Measurements from ENCODE around the gene WDR48.

Gene WDR48

GRCh38 chr3:39103324-39103693 lies 51.5 kb downstream of the WDR48 start:
- DNase-seq: no peak

GRCh38 chr3:39103791-39104552 lies 52.2 kb downstream of the WDR48 start:
- no peak for DNase-seq

- DNase-seq: no peak
Observed at GRCh38 chr3:39104961-39105686, 53.3 kb downstream of the WDR48 start.

- no peak for DNase-seq
Observed at GRCh38 chr3:39105687-39106063, 53.9 kb downstream of the WDR48 start.

- DNase-seq: no peak
Observed at GRCh38 chr3:39106281-39106811, 54.5 kb downstream of the WDR48 start.

GRCh38 chr3:39106851-39107387 lies 55.1 kb downstream of the WDR48 start:
- no peak for DNase-seq

GRCh38 chr3:39107388-39108199 lies 55.8 kb downstream of the WDR48 start, which contains the start of the genes GORASP1 and TTC21A:
GORASP1 (minus strand) TSS chr3:39107627; CDS start chr3:39107541, 86 bp downstream.
TTC21A (plus strand) TSS chr3:39107680; CDS start chr3:39107838, 158 bp downstream.
- peak; percentile 39 for DNase-seq

GRCh38 chr3:39108200-39108710 lies 56.4 kb downstream of the WDR48 start:
- DNase-seq: no peak

- DNase-seq: no peak
Observed at GRCh38 chr3:39109086-39109485, 57.3 kb downstream of the WDR48 start.

- no peak for DNase-seq
Observed at GRCh38 chr3:39110041-39110639, 58.3 kb downstream of the WDR48 start.

GRCh38 chr3:39112113-39112512 lies 60.3 kb downstream of the WDR48 start:
- no peak for DNase-seq

- DNase-seq: no peak
Observed at GRCh38 chr3:39112535-39112934, 60.7 kb downstream of the WDR48 start.

- DNase-seq: no peak
Observed at GRCh38 chr3:39113291-39113690, 61.5 kb downstream of the WDR48 start.

GRCh38 chr3:39114456-39114855 lies 62.6 kb downstream of the WDR48 start:
- no peak for DNase-seq

- no peak for DNase-seq
Observed at GRCh38 chr3:39115870-39116269, 64.1 kb downstream of the WDR48 start.

- DNase-seq: no peak
Observed at GRCh38 chr3:39118079-39118478, 66.3 kb downstream of the WDR48 start.

GRCh38 chr3:39118931-39119660 lies 67.3 kb downstream of the WDR48 start:
- DNase-seq: no peak

- DNase-seq: no peak
Observed at GRCh38 chr3:39121621-39122020, 69.8 kb downstream of the WDR48 start.

- DNase-seq: no peak
Observed at GRCh38 chr3:39122813-39123212, 71.0 kb downstream of the WDR48 start.

GRCh38 chr3:39124876-39125840 lies 73.3 kb downstream of the WDR48 start:
- DNase-seq: no peak

Data from DMS79 (cell line).